Panc1 (cell line): ENCODE data around the gene SGMS1. TPM values are rescaled to one million over a fixed set of nuclear protein-coding genes. Genes with fewer than 3 reads are reported as not detected.

ENCODE experiments used
- ATAC-seq: fragments of 200-7000 bp; cut with Tn5 transposase; 2 replicates; pipeline ENCODE4 v1.9.1; 2020; ENCODE audit warnings: mild to moderate bottlenecking, moderate library complexity
- BruUV-seq: library from RNA; stranded (reverse); fragments of 400-500 nt; replicated peaks from 2 replicates; lab custom pipeline; 2021; lab: Mats Ljungman, UMichigan
- CTCF ChIA-PET: fragments of 300-600 bp; sonication (Branson Sonifier 250); formaldehyde crosslinking; loops from one replicate; lab custom pipeline; 2022; ENCODE audit warnings: antibody characterized with exemption; lab: Charles Lee
- POLR2A ChIA-PET: fragments of 300-600 bp; sonication (Branson Sonifier 250); formaldehyde crosslinking; loops from one replicate; lab custom pipeline; 2022; ENCODE audit warnings: antibody characterized with exemption; lab: Charles Lee
- DNase-seq: peaks from one replicate; pipeline ENCODE4 v3.0.0-alpha.2; 2010; ENCODE audit warnings: low read depth, low spot score
- H3K27ac ChIP-seq: 2 replicates; pipeline ENCODE4 v1.5.1; 2011; ENCODE audit warnings: mild to moderate bottlenecking, low read length, inconsistent platforms
- H3K27me3 ChIP-seq: fragments of 200-500 bp; sonication (Bioruptor generic); 2 replicates; pipeline ENCODE4 v1.6.0; 2014; ENCODE audit warnings: low read length, inconsistent platforms; ENCODE audit not compliant: control insufficient read depth, insufficient read depth
- H3K36me3 ChIP-seq: fragments of 200-500 bp; sonication (Bioruptor generic); 2 replicates; pipeline ENCODE4 v1.5.1; 2014; ENCODE audit warnings: inconsistent platforms, mild to moderate bottlenecking, low read length, moderate library complexity; ENCODE audit not compliant: control insufficient read depth, insufficient read depth
- H3K4me1 ChIP-seq: 2 replicates; pipeline ENCODE4 v1.5.1; 2011; ENCODE audit warnings: inconsistent platforms, mild to moderate bottlenecking, low read length, moderate library complexity; ENCODE audit not compliant: control insufficient read depth, insufficient read depth
- H3K4me3 ChIP-seq, 2 experiments: 2 replicates each; pipeline ENCODE4 v1.5.1; 2011 to 2012; ENCODE audit warnings: low read depth in 2 of 2, low read length in 2 of 2, mild to moderate bottlenecking in 2 of 2, inconsistent platforms in 1 of 2, moderate library complexity in 1 of 2
- H3K9me3 ChIP-seq: fragments of 200-500 bp; sonication (Bioruptor generic); 2 replicates; pipeline ENCODE4 v1.5.1; 2014; ENCODE audit warnings: low read depth, mild to moderate bottlenecking, inconsistent platforms, low read length, moderate library complexity; ENCODE audit not compliant: control insufficient read depth, insufficient read depth
- POLR2AphosphoS5 ChIP-seq: IDR thresholded peaks from 2 replicates; pipeline ENCODE4 v1.6.1; 2012; ENCODE audit warnings: mild to moderate bottlenecking, low read depth, low read length, moderate library complexity
- SIN3A ChIP-seq: IDR thresholded peaks from 2 replicates; pipeline ENCODE4 v1.6.1; 2012; ENCODE audit warnings: low read depth, mild to moderate bottlenecking, low read length, moderate library complexity, borderline replicate concordance; ENCODE audit not compliant: insufficient read depth
- TCF7L2 ChIP-seq: IDR thresholded peaks from 2 replicates; pipeline ENCODE4 v1.6.1; 2011; ENCODE audit warnings: mild to moderate bottlenecking, low read depth, low read length, inconsistent platforms
- in situ Hi-C: cut with HindIII; loops from 2 replicates; pipeline ENCODE4 v1.10.0; 2016; ENCODE audit warnings: low sequenced_read_pairs, low pct_unique_long_range_greater_than_20kb
- intact Hi-C: fragments of 100-400 bp; cut with micrococcal nuclease; formaldehyde crosslinking; loops from one replicate; pipeline ENCODE4 v1.10.0; 2022; ENCODE audit not compliant: unreplicated experiment
- total RNA-seq: library from RNA; stranded (reverse); gene quantifications from one replicate; pipeline ENCODE4 v1.2.1, GENCODE V29; 2021; ENCODE audit not compliant: unreplicated experiment
- TF ChIP-seq, protein P1 (sequence below): fragments of 450-650 bp; IDR thresholded peaks from 2 replicates; pipeline ENCODE4 v1.5.1; 2017; ENCODE audit warnings: mild to moderate bottlenecking
- TF ChIP-seq, protein P2 (sequence below), 2 experiments: IDR thresholded peaks; 2 replicates each; pipeline ENCODE4 v1.6.1; 2011 to 2012; ENCODE audit warnings: low read depth in 2 of 2, control low read depth in 1 of 2, low read length in 1 of 2, mild to moderate bottlenecking in 1 of 2, moderate library complexity in 1 of 2; ENCODE audit not compliant: insufficient read depth in 1 of 2

Gene SGMS1
- total RNA-seq, 1 experiment from 2014 or later = 22.0 TPM

DNA sequence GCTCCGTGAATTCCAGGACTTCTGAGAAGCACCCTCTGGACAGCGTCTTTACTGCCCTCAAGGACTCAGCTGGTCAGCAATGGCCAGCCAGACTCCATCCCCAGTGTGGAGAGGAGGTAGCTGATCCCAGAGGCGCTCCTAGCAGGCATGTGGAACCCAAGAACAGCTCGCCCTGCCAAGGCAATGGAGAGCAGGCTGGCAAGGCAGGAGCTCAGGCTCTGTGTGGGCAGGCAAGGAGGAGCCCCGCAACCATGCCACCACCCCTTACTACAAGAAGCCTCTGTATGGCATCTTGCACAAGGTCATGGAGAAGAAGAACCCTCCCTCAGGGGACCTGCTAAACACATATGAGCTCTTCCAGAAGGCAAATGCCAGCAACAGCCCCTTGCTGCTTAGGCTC, 34.4 kb upstream of the SGMS1 start:
- TF ChIP-seq, protein P1, sequence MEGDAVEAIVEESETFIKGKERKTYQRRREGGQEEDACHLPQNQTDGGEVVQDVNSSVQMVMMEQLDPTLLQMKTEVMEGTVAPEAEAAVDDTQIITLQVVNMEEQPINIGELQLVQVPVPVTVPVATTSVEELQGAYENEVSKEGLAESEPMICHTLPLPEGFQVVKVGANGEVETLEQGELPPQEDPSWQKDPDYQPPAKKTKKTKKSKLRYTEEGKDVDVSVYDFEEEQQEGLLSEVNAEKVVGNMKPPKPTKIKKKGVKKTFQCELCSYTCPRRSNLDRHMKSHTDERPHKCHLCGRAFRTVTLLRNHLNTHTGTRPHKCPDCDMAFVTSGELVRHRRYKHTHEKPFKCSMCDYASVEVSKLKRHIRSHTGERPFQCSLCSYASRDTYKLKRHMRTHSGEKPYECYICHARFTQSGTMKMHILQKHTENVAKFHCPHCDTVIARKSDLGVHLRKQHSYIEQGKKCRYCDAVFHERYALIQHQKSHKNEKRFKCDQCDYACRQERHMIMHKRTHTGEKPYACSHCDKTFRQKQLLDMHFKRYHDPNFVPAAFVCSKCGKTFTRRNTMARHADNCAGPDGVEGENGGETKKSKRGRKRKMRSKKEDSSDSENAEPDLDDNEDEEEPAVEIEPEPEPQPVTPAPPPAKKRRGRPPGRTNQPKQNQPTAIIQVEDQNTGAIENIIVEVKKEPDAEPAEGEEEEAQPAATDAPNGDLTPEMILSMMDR = no peak
- TF ChIP-seq SIN3A (no peak), POLR2AphosphoS5 (no peak), TCF7L2 (no peak)
- TF ChIP-seq, protein P2, sequence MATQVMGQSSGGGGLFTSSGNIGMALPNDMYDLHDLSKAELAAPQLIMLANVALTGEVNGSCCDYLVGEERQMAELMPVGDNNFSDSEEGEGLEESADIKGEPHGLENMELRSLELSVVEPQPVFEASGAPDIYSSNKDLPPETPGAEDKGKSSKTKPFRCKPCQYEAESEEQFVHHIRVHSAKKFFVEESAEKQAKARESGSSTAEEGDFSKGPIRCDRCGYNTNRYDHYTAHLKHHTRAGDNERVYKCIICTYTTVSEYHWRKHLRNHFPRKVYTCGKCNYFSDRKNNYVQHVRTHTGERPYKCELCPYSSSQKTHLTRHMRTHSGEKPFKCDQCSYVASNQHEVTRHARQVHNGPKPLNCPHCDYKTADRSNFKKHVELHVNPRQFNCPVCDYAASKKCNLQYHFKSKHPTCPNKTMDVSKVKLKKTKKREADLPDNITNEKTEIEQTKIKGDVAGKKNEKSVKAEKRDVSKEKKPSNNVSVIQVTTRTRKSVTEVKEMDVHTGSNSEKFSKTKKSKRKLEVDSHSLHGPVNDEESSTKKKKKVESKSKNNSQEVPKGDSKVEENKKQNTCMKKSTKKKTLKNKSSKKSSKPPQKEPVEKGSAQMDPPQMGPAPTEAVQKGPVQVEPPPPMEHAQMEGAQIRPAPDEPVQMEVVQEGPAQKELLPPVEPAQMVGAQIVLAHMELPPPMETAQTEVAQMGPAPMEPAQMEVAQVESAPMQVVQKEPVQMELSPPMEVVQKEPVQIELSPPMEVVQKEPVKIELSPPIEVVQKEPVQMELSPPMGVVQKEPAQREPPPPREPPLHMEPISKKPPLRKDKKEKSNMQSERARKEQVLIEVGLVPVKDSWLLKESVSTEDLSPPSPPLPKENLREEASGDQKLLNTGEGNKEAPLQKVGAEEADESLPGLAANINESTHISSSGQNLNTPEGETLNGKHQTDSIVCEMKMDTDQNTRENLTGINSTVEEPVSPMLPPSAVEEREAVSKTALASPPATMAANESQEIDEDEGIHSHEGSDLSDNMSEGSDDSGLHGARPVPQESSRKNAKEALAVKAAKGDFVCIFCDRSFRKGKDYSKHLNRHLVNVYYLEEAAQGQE (IDR thresholded peaks at IDR 0.05; ENCODE audit: insufficient read depth in 1 of 2, low read depth in 2 of 2, low read length in 1 of 2) = no peak
- Histone ChIP-seq H3K27ac (no peak overlapping the region), H3K36me3 (no peaks in the 10 kb centered on the region), H3K4me3 (no peak overlapping the region), H3K27me3 (no peaks in the 10 kb centered on the region), H3K9me3 (no peaks in the 10 kb centered on the region), H3K4me1 (no peaks in the 10 kb centered on the region; the same call in 1 of the 2 replicates)
- ATAC-seq = no peak
- intact Hi-C loops (no loop called here), in situ Hi-C loops (no loop called here)
- POLR2A ChIA-PET = no interaction called here
- CTCF ChIA-PET = no interaction called here
- no peak for DNase-seq
- no TSS peak for BruUV-seq

DNA sequence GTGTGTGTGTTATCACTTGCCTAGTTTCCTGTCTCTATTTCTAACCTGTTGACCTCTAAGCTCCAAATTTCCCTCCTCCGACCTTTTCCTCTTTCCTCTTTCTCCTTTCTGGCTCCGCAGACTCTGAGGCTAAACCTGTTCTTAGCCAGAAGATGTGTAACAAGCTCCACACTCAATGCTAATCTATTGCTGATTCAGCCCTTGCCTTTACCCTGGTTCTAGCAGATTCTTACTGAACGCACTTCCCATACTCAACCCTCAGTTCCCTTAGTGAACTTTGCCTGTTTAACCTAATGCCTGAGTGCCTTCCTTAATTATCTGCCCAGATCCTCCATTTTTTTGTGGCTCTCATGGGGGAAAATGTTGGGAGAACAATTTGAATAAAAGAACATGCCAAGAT, 30.0 kb upstream of the SGMS1 start:
- no peaks in the 10 kb centered on the region for H3K36me3 ChIP-seq
- ChIA-PET CTCF (no interaction called here), POLR2A (interaction anchor here (0.7 kb wide), 1 partner anchor 40 kb away, joined by 3 read pairs; no protein-coding TSS in a partner anchor)
- ATAC-seq (no peak), DNase-seq (no peak)
- BruUV-seq = no TSS peak
- in situ Hi-C loops (no loop called here), intact Hi-C loops (no loop called here)
- H3K27ac ChIP-seq = no peak overlapping the region
- TF ChIP-seq, protein P2 (IDR thresholded peaks at IDR 0.05; ENCODE audit: insufficient read depth in 1 of 2, low read depth in 2 of 2, low read length in 1 of 2) = no peak
- TF ChIP-seq, protein P1 = no peak
- TF ChIP-seq TCF7L2 (no peak), SIN3A (no peak), POLR2AphosphoS5 (no peak)
- H3K27me3 ChIP-seq = no peaks in the 10 kb centered on the region
- no peaks in the 10 kb centered on the region; the same call in 1 of the 2 replicates for H3K4me1 ChIP-seq
- no peak overlapping the region for H3K4me3 ChIP-seq
- H3K9me3 ChIP-seq = no peaks in the 10 kb centered on the region
